Rectal smooth muscle tissue (tissue), 1 donor: ENCODE data around the gene DNAJB11.

ENCODE experiments used
- H3K27ac ChIP-seq: one replicate; pipeline ENCODE4 v1.7.0; 2013; ENCODE audit warnings: low read depth, low read length, inconsistent platforms
- H3K27me3 ChIP-seq: one replicate; pipeline ENCODE4 v1.7.0; 2013; ENCODE audit warnings: low read length; ENCODE audit not compliant: control insufficient read depth, insufficient read depth
- H3K36me3 ChIP-seq: one replicate; pipeline ENCODE4 v1.7.0; 2013; ENCODE audit warnings: low read length; ENCODE audit not compliant: control insufficient read depth, insufficient read depth
- H3K4me1 ChIP-seq: one replicate; pipeline ENCODE4 v1.7.0; 2013; ENCODE audit warnings: low read length; ENCODE audit not compliant: control insufficient read depth, insufficient read depth
- H3K4me3 ChIP-seq: one replicate; pipeline ENCODE4 v1.7.0; 2013; ENCODE audit warnings: low read length
- H3K9ac ChIP-seq: one replicate; pipeline ENCODE4 v1.7.0; 2013; ENCODE audit warnings: low read length

DNAJB11 gene

DNA sequence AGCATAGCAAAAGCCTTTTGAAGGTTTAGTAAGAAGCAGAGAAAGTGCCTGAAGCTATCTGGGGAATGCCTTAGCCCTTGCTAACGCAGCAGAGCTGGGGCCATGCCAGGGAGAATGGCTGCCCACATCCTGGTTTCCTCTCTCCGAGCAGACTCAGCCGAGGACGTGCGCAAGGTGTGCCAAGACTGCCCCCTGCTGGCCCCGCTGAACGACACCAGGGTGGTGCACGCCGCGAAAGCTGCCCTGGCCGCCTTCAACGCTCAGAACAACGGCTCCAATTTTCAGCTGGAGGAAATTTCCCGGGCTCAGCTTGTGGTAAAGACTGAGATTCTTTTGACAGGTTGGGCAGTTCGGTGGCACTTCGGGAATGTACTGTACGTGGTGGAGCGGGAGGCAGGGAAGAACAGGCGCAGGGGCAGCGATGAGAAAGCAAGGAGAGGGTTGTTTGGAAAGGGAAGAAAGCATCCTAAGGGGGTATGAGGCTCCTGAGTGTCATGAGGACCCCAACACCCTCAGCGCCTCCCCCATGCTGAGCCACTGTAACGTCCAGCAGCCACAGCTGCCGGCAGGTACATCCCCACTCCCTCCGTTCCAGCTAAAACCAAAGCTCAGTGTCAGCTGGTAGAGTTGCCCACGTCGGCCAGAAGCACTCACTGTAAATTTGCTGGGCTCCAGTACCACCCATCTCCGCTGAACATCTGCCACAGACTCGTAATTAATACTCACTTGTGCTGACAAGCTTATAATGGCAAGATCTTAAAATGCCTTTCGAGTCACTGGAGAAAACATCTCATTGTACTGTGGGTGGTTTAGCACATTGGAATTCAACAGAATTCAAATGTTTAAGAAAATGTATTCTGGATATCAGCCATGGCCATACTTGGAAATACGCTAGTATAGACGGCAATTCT is 46.8 kb downstream of the DNAJB11 start:
- Histone ChIP-seq H3K27me3 (no peaks in the 10 kb centered on the region), H3K27ac (no peak overlapping the region), H3K4me1 (no peaks in the 10 kb centered on the region), H3K36me3 (no peaks in the 10 kb centered on the region), H3K4me3 (peak overlapping the region; percentile 46), H3K9ac (no peak overlapping the region)

GRCh38 chr3:186618318-186618938 is 47.9 kb downstream of the DNAJB11 start:
- H3K4me3 ChIP-seq, result no peak overlapping the region
- no peaks in the 10 kb centered on the region for H3K36me3 ChIP-seq
- H3K4me1 ChIP-seq, result no peaks in the 10 kb centered on the region
- no peak overlapping the region for H3K9ac ChIP-seq
- no peak overlapping the region for H3K27ac ChIP-seq
- no peaks in the 10 kb centered on the region for H3K27me3 ChIP-seq

DNA sequence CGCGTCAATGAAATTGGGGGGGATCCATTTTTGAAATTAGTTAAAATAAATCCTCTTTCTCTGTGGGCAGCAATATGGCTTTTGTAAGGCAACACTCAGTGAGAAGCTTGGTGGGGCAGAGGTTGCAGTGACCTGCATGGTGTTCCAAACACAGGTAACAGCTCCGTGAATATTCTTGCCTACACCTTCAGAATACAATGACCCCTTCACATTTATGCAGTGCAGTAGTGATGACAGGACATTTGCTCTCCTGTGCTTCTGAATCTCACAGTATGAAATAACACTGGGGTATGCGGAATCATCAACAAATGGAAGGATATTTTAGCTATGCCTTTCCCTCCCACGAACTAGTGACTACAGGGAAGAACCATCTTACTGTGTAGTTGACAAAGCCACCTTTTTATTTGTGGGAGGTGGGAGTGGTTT is 49.3 kb downstream of the DNAJB11 start:
- Histone ChIP-seq H3K36me3 (no peaks in the 10 kb centered on the region), H3K27ac (no peak overlapping the region), H3K4me3 (no peak overlapping the region), H3K27me3 (no peaks in the 10 kb centered on the region), H3K9ac (no peak overlapping the region), H3K4me1 (no peaks in the 10 kb centered on the region)

- no peaks in the 10 kb centered on the region for H3K36me3 ChIP-seq
- H3K4me3 ChIP-seq, result no peak overlapping the region
- H3K9ac ChIP-seq, result no peak overlapping the region
- H3K4me1 ChIP-seq, result no peaks in the 10 kb centered on the region
- no peak overlapping the region for H3K27ac ChIP-seq
- H3K27me3 ChIP-seq, result no peaks in the 10 kb centered on the region
Observed at GRCh38 chr3:186620213-186621092, 49.9 kb downstream of the DNAJB11 start.

DNA sequence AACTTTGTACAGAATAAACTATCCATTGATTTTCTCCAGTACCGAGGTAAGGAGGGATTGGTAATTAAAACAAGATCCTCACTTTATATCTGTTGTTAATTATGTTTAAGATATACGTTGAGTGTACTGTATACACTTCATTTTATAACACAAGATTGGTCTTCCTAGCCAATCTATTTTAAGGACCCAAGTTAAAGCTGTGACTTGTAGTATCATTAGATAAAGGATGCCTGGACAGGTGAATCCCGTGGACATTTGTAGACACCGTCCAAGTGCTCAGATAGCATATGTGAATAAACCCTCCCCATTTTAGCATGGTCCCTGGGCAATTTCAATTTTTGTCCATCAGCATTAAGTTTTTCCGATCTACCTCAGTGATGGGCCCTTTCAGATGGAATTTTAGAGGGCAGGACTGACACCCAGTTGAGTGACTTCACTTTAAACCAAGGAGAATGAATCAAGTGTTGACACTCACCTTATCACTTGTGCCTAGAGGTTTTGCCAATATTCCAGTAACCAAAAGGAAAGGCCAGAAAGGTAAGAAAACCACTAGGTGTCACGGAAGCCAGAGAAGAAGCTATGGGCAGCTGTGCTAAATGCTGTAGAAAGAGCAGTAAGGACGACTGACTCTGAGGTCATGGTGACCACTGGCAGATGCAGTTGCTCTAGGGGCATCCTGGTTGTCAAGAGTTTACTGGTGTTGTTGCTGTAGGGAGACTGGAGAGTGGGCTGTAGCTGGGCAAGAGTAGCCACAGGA is 51.6 kb downstream of the DNAJB11 start:
- Histone ChIP-seq H3K9ac (no peak overlapping the region), H3K36me3 (no peaks in the 10 kb centered on the region), H3K4me3 (no peak overlapping the region), H3K4me1 (no peaks in the 10 kb centered on the region), H3K27me3 (no peaks in the 10 kb centered on the region), H3K27ac (no peak overlapping the region)

GRCh38 chr3:186622651-186623310 is 52.3 kb downstream of the DNAJB11 start:
- Histone ChIP-seq H3K36me3 (no peaks in the 10 kb centered on the region), H3K9ac (no peak overlapping the region), H3K27me3 (no peaks in the 10 kb centered on the region), H3K27ac (no peak overlapping the region), H3K4me3 (no peak overlapping the region), H3K4me1 (no peaks in the 10 kb centered on the region)

DNA sequence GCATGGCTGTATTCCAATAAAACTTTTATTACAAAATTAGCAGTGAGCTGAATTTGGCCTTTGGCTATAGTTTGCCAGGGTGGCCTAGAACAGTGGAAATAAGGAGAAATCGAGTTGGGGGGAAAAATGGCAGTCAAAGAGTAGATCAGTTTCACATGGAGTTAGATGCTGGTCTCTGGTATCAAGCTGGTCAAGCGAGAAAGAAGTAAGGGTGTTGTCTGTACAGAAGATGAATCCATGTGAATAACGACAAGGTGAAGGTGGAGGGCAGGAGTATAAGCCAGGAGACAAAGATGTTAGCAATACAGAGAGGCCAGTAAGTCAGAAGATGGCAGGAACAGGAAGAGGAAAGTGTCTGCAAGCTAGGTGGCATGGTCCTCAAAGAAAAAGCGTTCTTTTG is 54.1 kb downstream of the DNAJB11 start:
- Histone ChIP-seq H3K27me3 (no peaks in the 10 kb centered on the region), H3K4me1 (no peaks in the 10 kb centered on the region), H3K9ac (no peak overlapping the region), H3K4me3 (no peak overlapping the region), H3K36me3 (no peaks in the 10 kb centered on the region), H3K27ac (no peak overlapping the region)

DNA sequence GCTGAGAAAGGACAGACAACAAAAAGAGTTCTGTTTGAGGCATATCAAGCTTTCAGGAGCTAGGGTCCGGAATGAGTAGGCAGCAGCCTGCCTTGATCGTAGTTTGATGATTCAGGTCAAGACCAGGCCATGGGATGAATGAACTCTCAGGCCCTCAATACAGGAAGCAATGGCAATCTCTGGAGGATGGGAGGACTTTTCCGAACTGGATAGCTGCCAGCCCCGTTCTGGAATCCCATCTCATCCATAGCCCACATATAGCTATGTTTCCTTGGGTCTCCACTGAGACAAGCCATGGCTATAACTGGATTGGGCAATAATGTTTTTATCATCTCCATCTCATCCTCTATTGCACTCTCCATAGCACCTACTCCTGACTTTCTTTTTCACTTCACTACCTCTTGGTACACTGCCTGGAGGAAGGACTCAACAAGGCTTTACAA is 55.1 kb downstream of the DNAJB11 start:
- no peak overlapping the region for H3K4me3 ChIP-seq
- H3K36me3 ChIP-seq, result no peaks in the 10 kb centered on the region
- H3K27me3 ChIP-seq, result no peaks in the 10 kb centered on the region
- no peaks in the 10 kb centered on the region for H3K4me1 ChIP-seq
- H3K9ac ChIP-seq, result no peak overlapping the region
- H3K27ac ChIP-seq, result no peak overlapping the region

- Histone ChIP-seq H3K27me3 (no peaks in the 10 kb centered on the region), H3K4me3 (no peak overlapping the region), H3K27ac (no peak overlapping the region), H3K9ac (no peak overlapping the region), H3K4me1 (no peaks in the 10 kb centered on the region), H3K36me3 (no peaks in the 10 kb centered on the region)
Observed at GRCh38 chr3:186626254-186626847, 55.8 kb downstream of the DNAJB11 start.

GRCh38 chr3:186627852-186628414 is 57.4 kb downstream of the DNAJB11 start:
- H3K4me3 ChIP-seq, result no peak overlapping the region
- H3K36me3 ChIP-seq, result no peaks in the 10 kb centered on the region
- no peak overlapping the region for H3K9ac ChIP-seq
- H3K27me3 ChIP-seq, result no peaks in the 10 kb centered on the region
- H3K27ac ChIP-seq, result no peak overlapping the region
- H3K4me1 ChIP-seq, result no peaks in the 10 kb centered on the region

GRCh38 chr3:186628756-186629155 is 58.2 kb downstream of the DNAJB11 start:
- Histone ChIP-seq H3K27ac (no peak overlapping the region), H3K27me3 (no peaks in the 10 kb centered on the region), H3K4me3 (no peak overlapping the region), H3K9ac (no peak overlapping the region), H3K4me1 (no peaks in the 10 kb centered on the region), H3K36me3 (no peaks in the 10 kb centered on the region)
